Mucosa of descending colon (tissue), 3 donors: ENCODE data around the gene NFYA. TPM values are rescaled to one million over a fixed set of nuclear protein-coding genes. Genes with fewer than 3 reads are reported as not detected.

Experiments
- ATAC-seq: fragments of 200-7000 bp; cut with Tn5 transposase; one replicate; pipeline ENCODE4 v1.9.1; 2020; ENCODE audit warnings: mild to moderate bottlenecking, moderate library complexity
- DNase-seq, 3 donors: peaks; one replicate each; pipeline ENCODE4 v3.0.0-alpha.2; 2020
- H3K36me3 ChIP-seq: fragments of 200-600 bp; one replicate; pipeline ENCODE4 v1.8.0; 2021; ENCODE audit warnings: low read depth, mild to moderate bottlenecking
- H3K4me1 ChIP-seq: fragments of 200-600 bp; one replicate; pipeline ENCODE4 v1.8.0; 2021; ENCODE audit warnings: low read depth, mild to moderate bottlenecking
- H3K4me3 ChIP-seq: fragments of 200-600 bp; one replicate; pipeline ENCODE4 v1.8.0; 2021; ENCODE audit warnings: mild to moderate bottlenecking
- H3K9me3 ChIP-seq: fragments of 200-600 bp; one replicate; pipeline ENCODE4 v1.8.0; 2021; ENCODE audit warnings: mild to moderate bottlenecking
- intact Hi-C, 2 donors: fragments of 100-400 bp; cut with DNase I in 1 of 2; cut with micrococcal nuclease in 1 of 2; formaldehyde crosslinking; loops; one replicate each; pipeline versions ENCODE4 v1.11.0 to v1.11.1; 2022; cut with DNase I, micrococcal nuclease
- total RNA-seq, 3 donors: library from RNA; stranded (reverse); fragmentation: NEBNext Ultra II Directional in 2 of 3; extraction: Animal tissue kit (Norgen Biotek cat#: 25700) in 2 of 3; gene quantifications; one replicate each; pipeline versions ENCODE4 v1.2.1 to v1.2.4, GENCODE V29; 2021 to 2023
- TF ChIP-seq, protein P1 (sequence below): fragments of 200-600 bp; IDR thresholded peaks from one replicate; pipeline ENCODE4 v1.8.0; 2022; ENCODE audit warnings: antibody characterized with exemption, mild to moderate bottlenecking
- donor health status: DM: no; HTN: no; CAD: no; lungs with moderate emphysema.
- donor health status: DM: no; HTN: no; CAD: no.
- donor health status: DM: no; HTN: yes; CAD: no.

NFYA gene
- total RNA-seq, 3 donors from 2014 or later: 19.0 to 20.9 (median 20.2) TPM

DNA sequence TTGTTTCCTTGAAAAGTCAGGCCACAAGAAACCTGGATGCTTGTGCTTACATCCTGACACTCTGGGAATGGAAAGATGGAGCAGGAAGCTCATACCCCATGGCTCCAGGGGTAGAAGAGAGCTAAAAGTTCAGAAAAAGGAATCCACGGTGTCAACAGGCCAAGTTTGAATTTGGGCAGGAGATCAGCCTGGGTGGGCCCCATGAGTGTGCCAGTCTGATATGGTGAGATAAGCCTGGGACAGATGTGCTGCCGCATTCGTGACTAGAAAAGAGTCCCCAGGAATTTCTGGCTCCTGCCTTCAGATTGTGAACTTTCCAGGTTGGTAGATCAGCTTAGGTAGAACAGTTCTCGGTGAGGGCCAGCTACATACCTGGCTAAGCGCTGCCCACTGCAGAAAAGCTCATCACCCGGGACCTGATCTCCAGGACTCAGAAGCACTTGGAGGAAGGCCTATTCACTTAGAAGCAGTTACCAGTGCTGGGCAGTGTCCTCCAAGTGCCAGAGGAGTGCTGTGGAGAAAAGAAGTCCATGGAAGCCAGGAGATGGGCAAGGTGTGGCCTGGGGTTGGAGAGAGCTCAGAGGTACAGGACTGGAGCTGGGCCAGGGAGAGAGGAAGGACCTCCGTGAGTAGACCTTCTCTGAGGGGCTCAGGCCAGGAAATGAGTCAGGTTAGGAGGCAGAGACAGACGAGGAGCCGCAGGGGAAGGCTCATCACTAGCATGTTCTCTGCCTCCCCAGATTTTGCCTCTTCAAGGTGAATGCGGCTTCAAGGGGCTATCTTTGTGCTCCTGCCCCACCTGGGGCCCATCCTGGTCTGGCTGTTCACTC is 30.3 kb upstream of the NFYA start, which contains the start of gene TSPO2:
Gene TSPO2 (plus strand): TSS at position 242 of the 830 bp plus-strand sequence. CDS start 519 bp downstream, at position 761.
- DNase-seq (no peak), ATAC-seq (no peak)
- no peaks in the 10 kb centered on the region for H3K36me3 ChIP-seq
- peaks cover 8% of the 10 kb centered on the region for H3K4me1 ChIP-seq
- intact Hi-C loops: no loop called here
- TF ChIP-seq, protein P1, sequence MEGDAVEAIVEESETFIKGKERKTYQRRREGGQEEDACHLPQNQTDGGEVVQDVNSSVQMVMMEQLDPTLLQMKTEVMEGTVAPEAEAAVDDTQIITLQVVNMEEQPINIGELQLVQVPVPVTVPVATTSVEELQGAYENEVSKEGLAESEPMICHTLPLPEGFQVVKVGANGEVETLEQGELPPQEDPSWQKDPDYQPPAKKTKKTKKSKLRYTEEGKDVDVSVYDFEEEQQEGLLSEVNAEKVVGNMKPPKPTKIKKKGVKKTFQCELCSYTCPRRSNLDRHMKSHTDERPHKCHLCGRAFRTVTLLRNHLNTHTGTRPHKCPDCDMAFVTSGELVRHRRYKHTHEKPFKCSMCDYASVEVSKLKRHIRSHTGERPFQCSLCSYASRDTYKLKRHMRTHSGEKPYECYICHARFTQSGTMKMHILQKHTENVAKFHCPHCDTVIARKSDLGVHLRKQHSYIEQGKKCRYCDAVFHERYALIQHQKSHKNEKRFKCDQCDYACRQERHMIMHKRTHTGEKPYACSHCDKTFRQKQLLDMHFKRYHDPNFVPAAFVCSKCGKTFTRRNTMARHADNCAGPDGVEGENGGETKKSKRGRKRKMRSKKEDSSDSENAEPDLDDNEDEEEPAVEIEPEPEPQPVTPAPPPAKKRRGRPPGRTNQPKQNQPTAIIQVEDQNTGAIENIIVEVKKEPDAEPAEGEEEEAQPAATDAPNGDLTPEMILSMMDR: no peak
- H3K9me3 ChIP-seq: no peaks in the 10 kb centered on the region
- H3K4me3 ChIP-seq: no peak within 1 kb of the TSS

DNA sequence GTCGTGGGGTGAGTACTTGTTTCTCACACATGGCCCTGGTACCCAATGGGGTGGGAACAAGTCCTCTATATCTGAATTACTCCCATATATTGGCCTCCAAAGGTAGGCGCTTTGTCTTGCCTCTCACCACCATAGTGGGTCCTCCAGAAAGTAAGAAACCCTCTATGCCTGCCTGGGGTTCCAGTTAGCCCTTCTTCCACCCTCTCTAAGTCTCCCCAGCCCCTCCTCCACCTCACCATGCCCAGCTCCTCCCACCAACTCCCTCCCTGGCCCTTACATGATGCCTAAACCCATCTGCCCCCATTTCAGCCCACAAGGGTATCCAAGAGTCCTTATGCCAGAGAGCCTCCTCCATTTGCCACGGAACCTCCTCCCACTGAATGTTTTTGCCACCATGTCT is 29.6 kb upstream of the NFYA start:
- H3K4me1 ChIP-seq: peaks cover 8% of the 10 kb centered on the region
- intact Hi-C loops: no loop called here

DNA sequence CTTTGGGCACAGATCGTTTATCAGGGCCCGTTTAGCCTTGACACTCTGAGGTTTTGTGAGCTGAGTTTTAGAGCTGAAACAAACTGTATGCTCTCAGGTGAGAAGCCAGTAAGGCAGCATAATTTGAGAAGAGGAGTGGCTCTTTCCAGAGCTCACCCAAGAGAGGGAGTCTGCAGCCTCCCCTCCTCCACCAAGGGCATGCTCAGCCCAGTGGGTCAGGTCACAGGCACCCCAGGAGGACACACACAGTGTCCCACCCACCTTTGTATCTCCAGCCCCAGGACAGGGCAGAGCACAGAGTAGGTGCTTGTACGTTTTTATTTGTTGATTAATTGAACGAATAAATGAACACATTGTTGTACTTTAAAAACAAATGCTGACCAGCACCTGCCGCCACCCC is 27.1 kb upstream of the NFYA start:
- H3K36me3 ChIP-seq: no peaks in the 10 kb centered on the region
- no peak for DNase-seq
- H3K4me3 ChIP-seq: no peak overlapping the region
- no peak for ATAC-seq
- TF ChIP-seq, protein P1: no peak
- H3K9me3 ChIP-seq: no peaks in the 10 kb centered on the region
- H3K4me1 ChIP-seq: no peaks in the 10 kb centered on the region
- intact Hi-C loops: no loop called here

More for the DNA sequence above, 29.6 kb upstream of the NFYA start:
- Histone ChIP-seq H3K9me3 (no peaks in the 10 kb centered on the region), H3K4me3 (no peak overlapping the region), H3K36me3 (no peaks in the 10 kb centered on the region)
- no peak for DNase-seq
- no peak for ATAC-seq
- TF ChIP-seq, protein P1: no peak

DNA sequence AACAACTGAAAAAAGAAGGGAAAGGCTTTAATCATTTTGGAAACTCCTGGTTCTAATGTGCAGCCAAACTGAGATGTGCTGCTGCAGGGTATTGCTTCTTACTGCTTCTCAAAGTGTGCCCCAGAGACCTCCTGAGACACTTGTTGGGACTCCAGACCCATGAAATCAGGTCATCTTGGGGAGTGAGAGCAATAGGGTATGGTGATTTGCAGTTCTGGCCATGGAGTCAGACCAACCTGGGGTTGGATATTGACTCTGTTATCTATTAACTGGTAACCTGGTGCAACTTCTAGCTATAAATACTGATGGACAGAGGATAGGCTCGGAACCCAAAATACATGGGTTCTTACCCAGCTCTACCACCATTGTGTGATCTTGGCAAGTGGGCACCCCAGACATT is 26.7 kb upstream of the NFYA start:
- Histone ChIP-seq H3K4me3 (no peak overlapping the region), H3K36me3 (no peaks in the 10 kb centered on the region), H3K4me1 (no peaks in the 10 kb centered on the region), H3K9me3 (no peaks in the 10 kb centered on the region)
- ATAC-seq: no peak
- TF ChIP-seq, protein P1: no peak
- intact Hi-C loops: no loop called here
- no peak for DNase-seq

DNA sequence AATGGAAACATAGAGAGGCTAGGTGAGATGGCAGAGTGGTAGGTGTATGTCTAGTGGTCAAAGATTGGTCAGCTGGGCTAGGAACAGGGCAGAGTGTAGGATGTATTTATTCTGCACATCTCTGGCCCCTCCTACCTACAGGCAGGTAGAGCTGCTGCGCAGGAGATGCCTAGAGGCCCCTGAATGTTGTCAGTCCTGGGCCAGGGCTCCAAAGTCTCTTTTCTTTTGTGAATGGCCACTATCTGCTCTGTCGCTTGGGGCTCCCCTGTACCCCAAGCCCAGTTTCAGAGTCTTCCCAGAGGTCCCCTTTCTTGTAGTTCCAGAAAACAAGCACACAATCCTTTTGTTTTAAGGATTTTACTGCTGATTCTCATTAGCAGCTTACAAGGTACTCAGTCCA is 25.5 kb upstream of the NFYA start:
- no peak overlapping the region for H3K4me3 ChIP-seq
- ATAC-seq (no peak), DNase-seq (no peak)
- no peaks in the 10 kb centered on the region for H3K9me3 ChIP-seq
- H3K4me1 ChIP-seq: no peaks in the 10 kb centered on the region
- no peaks in the 10 kb centered on the region for H3K36me3 ChIP-seq
- intact Hi-C loops: no loop called here
- TF ChIP-seq, protein P1: no peak
